ENCODE measurements around the gene POLR1A. TPM values are rescaled to one million over a fixed set of nuclear protein-coding genes. Genes with fewer than 3 reads are reported as not detected.
A peak's percentile ranks its signal among the peaks of the same experiment; 100 is the strongest.

POLR1A gene
- total RNA-seq, 1 donor from 2014 or later: 9.5 TPM

DNA sequence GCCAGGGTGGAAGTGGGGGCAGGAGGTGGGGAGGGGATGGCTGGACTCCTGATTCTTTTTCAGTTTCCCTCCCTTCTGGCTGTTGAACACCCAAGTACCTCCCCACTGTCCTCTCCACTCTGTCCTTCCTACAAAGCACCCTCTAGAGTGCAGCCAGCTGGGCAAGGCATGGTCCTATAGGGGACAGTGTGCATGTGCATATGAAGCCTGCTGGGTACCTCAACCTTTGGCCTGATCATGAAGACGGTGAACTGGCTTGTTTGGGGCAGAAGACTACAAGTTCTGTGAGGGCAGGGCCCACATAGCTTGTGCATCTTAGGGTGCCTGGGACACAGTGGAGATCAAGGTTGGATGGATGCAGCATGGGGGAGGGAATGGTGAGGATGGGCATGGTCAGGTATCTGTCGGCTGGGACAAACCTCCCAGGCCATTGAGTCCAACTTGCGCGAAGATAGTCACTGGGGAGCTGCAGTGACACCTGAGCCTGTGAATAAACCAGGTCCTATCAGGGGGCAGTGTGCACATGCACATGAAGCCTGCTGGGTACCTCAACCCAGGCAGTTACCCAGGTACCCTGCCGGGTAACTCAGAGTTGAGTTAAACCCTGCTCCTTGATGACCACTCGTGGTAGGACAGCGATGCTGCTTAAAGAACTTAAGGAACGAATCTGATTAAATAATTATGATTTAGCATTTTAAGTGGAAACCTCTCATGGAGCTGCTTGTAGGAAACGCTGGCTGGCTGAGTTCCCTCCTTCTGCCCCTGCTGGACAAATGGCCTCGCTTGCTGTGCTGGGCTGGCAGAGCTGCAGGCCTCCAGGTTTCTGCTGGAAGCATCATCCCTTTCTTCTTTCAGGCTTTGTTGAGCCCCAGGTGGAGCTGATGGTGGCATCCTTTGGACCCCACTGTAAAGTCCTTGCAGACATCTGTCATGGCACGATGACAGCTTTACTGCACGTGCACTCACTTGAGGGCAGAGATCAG, 84.0 kb downstream of the POLR1A start:
- no peak for DNase-seq

DNA sequence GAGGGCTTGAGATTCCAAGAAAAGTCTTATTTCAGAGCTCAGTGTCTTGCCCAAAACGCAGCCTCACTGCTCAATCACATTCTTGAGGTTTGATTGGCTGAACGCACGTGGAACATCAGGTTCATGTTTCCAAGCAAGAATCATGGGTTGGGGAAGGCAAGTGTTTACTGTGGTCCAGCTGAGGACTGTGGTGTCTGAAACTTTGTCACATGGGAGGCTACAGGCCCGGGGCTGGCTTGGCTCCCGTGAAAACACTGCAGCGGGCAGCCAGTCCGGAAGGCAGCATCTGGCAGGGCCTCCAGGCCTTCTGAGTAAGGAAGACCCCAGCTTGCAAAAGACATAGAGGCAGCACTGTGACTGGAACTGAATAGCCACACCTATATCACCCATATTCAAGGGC, 84.7 kb downstream of the POLR1A start:
- peak; percentile 40 for DNase-seq

DNA sequence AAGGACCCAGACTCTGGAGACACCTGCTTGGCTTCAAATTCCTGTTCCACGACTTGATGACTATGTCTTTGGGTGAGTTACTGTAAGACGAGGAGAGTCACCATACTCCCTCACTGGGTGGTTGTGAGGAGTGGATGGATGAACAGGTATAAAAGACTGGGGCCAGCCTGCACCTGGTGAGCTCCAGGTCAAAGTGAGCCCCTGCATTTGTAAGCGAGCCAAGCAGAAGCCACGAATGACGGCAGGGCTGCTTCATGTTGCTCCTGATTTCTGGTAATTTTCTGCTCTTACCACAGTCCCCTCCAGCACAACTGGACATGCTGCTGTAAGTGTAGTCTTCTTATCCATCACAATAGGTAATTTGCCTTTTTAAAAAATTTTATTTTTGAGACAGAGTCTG, 86.6 kb downstream of the POLR1A start:
- DNase-seq: no peak

DNA sequence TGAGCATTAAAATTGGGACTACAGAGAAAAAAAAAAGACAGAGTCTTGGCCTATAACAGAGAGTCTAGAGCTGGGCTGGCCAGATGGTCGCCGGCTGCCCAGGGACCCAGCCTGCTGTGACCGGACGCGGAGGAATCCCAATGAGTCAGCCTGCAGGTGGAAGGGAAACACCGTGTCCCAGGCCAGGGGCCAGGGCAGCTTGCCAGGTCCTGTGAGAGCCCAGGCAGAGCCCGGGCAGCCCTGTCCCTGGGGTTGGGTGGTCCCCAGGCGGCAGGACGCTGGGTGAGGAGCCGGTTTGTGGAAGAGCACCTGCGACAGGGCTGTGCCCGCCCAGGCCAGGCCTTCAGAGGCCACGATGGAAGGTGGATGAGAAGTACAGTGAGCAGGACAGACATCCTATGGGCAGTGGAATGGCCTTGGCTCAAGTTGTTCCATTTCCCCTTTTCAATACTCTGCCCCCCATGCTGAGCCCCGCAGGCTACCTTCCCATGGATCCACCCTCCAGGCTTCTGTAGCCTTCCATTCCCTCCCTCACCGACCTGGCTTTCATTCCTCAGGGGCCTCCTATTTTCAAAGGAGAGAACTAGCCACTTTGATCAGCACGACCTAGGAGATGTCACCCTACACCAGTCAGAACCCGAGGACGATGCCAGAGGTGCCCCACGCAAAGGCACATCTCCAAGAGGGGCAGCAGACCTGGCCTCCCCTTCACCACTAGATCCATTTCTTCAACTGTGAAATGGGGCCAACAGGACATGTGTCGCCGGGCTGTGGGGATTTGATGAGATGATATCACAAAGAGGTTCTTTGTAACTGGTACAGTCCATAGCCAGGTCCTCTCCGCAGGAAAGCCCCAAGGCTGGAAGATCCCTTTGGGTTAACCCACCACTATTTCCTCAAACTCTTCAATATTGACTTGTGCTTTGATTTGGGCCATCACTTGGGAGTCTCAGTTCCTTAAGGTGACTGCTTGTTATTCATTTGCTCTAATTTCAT, 87.5 kb downstream of the POLR1A start:
- DNase-seq: no peak

DNA sequence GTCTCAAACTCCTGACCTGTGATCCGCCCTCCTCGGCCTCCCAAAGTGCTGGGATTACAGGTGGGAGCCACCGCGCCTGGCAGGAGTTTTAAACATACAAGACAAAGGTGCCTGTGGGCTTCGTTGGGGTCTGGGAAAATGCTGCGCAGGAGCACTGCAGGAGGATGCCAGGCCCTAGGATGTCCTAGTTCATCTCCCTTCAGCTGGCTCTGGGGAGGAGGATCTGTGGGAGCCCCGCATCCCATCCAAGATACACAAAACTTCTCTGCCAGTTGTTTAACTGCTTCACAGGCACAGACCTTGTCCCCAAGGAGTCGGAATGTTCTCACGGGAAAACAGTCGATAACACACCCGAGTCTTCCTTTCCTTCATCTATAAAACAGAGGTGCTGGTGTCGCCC, 89.1 kb downstream of the POLR1A start:
- no peak for DNase-seq

DNA sequence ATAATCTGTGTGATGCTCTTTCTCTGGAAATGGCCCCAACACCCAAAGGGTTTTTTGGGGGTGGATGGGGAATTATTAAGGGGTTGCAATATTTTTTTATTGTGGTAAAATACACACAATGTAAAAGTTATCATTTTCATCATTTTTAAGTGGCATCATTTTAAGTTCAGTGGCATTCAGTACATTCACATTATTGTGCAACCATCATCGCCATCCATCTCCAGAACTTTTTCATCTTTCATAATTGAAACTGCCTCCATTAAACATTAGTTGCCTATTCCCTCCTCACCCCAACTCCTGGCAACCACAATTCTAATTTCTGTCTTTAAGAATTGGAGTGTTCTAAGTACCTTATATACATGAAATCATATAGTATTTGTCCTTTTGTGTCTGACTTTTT, 90.0 kb downstream of the POLR1A start:
- DNase-seq: no peak

DNA sequence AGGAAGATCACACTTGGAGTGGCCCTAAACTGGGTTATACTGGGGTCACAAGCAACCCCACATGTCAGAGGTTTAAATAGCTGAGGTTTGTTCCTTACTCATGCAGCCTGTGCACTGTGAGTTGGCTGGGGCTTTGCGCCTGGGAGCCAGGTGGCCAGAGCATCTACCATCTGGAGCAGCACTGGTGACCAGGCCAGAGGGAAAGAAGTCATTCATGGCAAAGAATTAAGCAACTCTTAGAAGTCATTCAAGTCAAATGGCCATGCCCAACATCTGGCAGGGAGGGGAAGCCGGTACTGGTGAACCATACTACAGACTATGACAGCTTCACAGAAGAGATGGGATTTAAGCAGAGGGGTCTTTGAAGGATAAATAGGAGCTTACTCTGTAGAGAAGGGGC, 90.7 kb downstream of the POLR1A start:
- no peak for DNase-seq

DNA sequence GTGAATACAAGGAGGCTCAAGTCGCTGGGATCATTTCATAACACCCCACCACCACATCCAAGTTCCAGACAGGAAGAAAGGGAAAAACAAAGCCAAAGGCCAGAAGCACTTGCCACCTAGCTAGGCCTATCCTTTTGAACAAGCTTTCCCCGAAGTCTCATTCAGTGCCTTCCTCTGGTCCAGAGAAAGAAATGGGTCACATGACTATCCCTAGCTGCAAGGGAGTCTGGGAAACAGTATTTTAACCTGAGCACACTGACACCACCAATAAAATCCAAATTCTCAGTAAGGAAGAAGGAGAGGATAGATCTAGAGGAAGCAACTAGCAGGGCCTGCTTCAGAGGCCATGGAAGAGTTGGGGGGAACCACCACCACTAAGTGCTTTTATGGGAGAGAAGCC, 91.2 kb downstream of the POLR1A start:
- DNase-seq: no peak

DNA sequence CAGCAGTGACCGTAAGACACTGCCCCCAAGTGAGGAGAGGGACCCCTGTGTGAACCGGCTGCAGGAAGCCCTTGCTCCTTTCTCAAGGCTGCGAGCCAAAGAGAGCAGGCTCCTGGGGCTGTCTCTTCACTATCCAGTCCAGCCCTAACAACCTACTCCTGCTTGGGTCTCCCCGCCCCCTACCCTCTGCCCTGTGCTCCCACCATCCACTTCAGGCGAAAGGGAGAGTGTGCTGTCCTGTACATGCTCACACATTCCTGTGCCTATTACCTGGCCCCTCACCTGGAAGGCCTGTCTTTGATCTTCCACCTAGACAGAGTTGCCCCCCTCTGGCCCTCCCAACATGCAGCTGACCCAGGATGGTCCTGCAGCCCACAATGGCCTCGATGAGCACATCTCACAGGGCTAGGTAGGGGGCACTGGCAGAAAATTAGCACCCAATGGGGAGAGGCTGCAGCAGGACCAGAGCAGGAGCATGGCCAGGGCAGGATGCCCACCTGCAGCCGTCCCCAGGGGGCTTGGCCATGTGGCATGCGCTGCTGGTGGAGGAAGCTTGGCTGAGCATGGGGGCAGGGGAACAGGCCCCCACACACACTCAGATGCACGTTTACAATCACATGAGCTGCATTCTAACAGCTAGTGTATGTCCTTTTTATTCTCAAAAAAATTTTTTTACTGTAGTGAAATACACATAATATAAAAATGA, 93.5 kb downstream of the POLR1A start:
- no peak for DNase-seq

DNA sequence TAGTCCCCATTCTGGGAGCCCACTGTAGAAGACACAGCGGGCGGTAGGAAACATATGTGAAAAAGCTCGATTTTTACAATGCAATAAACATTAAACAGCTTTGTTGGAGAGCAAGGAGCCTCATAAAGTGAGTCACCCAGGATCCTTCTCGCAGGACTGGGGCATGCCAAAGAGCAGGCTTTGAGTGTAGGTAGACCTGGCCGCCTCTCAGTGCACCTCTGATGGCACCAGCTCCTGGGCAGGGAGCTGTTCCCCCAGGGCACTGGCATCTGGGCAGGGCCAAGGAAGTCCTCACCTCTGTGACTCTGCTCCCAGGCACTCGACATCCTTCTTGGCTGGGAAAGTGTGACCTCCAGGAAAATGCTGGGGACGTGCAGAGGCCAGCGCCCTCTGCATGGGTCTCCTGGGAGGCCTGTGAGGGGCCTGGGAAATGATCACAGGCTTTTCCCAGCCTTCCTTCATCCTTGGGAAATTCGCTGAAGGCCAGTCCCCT, 94.2 kb downstream of the POLR1A start:
- no peak for DNase-seq

DNA sequence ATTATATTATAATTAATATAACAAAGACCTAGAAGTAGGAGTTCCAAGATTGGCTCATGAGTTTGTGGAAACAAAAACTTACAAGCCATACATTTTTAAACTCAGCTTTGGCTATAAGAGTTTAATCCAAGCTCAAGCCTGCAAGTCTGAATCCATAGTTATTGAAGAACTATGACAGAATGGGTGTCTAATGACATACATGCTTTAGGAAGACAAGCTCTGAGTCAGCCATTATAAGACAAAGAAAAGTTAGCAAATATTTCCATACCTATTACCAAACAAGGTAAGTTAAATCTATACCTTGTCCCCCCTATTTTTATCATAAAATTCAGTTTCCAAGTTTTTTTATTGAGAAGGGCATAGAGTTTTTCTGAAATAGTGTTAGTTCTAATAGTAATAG, 95.6 kb downstream of the POLR1A start:
- DNase-seq: no peak

DNA sequence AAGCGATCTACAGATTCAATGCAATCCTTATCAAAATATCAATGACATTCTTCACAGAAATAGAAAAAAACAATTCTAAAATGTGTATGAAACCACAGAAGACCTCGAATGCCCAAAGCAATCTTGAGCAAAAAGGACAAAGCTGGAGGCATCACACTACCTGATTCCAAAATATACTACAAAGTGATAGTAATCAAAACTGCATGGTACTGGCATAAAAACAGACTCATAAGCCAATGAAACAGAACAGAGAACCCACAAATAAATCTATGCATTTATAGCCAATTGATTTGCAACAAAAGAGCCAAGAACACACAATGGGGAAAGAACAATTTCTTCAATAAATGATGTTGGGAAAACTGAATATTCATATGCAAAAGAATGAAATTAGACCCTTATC, 99.2 kb downstream of the POLR1A start:
- no peak for DNase-seq

DNA sequence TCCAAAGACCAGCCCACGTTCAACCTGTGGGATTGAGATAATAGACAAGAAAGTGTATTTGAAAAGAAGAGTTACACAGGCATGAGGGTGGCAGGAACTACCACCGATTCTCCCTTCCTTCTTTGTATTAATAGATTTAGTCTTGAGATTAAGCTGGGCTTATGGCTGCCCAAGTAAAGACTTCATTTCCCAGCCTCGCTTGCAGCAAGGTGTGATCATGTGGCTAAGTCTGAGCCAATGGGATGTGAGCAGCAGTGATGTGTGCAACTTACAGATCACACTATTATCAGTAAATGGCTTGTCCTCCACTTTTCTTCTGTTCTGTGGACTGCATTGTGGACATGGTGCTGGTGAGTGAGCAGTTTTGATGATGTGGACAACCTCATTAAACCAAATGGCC, 101.7 kb downstream of the POLR1A start:
- no peak for DNase-seq

DNA sequence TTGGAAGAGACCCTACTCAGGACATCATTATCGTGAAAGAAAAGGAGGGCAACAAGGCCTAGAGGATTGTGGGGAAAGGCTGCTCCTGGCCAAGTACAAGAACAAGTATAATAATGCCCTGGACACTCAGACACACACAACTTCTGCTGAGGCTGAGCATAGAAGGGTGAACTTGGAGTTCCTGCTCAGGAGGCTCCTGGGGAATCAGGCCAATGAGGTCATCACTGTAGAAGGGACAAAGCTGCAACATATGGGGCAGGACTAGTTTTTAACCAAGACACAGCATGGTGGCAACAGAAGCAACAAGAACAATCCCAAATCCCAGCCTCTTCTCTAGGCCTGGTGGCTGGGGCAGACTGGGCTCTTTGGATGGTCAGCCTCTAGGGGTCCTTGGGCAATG, 102.6 kb downstream of the POLR1A start:
- DNase-seq: no peak

DNA sequence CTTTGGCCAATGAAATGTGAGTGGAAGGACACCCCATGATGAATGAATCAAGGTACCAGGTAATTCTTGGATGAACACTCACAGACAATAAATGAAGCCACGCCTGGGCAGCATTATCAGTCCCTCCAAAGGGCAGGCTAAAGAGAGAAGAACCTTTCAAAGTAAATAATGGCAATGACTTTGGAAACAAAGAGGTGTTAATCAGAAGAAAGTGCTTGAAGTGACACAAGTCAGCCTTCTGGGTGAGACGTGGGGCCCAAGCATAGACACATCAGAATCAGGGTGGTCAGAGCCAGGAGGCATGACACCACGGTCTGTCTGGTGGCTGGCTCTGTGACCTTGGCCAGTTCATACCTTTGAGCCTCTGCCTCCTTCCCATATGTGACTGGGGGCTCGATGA, 103.3 kb downstream of the POLR1A start:
- no peak for DNase-seq

DNA sequence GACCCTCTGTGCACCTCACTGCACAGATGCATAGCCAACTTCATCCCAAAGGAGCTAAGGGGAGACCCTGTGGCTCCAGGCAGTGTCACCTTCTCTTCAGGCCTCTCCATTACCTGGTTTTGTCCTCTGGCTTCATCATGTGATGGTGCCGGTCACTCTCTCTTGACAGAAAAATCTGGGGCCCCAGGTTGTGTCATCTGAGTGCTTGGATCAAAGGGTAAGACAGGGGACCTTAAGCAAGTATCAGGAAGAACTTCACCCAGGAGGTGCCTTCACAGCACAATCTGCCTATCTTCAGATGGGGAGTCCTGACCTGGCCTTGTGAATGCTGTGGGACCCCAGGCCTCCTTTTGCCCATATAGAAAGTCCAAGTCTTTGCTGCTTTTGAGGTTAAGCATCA, 104.4 kb downstream of the POLR1A start:
- no peak for DNase-seq

DNA sequence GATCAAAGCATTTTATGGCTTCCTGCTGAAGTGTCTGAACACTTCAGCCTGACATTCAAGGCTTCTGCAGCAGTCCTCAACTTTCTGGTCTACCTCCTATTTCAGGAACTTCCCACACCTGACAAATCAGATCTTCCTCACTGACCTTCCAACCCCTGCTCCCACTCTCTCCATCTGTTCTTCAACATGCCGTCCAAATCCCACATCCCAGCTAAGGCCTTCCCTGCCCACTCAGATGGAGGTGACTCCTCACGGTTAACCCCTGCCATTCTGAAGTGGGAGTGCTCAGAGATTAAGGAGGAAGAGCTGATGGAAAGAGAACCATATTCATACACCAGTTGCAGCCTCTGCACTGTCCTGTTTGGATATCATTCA, 104.8 kb downstream of the POLR1A start:
- DNase-seq: no peak

DNA sequence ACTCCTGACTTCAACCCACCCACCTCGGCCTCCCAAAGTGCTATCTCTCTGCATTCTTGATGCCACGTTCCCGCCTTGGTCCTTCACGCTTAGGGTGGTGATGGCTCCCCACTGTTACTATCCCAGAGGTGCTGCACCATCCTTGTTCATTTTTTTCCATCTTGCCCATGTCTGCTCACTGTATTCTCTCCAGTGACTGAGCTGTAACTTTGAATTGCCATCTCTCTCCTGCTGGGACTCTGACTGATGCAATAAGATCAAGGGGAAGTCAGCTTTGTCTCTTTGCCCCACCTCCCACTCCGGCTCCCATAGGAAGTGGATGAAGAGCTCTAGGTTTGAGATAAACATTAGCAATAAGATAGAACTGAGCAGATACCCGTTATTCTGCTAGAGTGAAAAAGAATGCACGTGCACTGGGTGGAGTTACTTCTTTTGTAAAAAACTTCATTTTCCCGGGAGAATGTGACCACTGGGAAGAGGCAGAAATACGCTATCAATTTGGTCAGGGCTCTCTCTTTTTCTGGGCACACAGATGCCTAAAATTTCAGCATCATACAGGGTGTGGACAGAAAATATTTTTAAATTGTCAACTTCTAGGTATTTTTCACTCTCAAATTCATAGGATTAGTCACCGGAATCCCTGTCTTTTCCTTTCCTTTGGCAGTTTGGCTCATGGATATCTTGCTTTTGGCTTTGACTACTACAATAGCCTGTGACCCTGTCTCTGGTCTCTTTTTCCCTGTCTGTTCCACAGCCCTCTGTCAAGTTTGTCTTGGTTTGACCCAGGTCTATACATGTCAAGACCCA, 105.4 kb downstream of the POLR1A start:
- DNase-seq: no peak

DNA sequence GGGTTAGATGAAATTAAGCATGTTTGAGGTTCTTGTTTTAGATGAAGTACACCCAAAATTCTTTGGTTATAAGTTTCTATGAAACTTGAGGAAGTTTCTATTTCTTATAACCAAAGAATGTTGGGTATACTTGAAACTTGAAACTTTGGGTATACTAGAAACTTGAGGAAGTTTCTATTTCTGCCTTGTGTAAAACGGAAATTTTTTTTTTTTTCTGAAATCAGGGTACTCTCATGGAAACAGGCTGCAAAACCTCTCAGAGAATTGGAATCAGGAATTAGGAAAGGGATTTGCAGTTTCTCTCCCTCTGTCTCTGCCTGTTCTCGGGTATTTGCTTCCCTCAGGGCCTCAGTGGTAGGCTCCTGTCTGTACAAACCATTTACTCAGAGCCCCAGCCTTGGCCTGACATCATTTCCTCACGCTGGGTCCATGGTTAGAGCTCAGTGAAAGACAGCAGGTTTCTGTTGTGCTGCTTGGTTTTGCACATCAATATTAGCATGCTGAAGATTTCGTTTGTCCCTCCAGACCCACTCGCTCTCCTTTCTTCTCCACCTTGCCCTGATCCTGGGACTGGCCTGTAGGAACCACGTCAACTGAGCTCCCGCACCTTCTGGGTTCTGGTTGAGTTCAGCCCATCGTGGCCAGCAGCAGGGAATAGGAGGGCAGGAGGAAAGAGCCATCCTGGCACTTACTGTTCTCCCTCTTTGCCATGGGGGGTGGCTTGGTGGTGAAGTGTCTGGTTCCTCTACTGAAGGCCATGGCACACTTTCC, 106.4 kb downstream of the POLR1A start:
- no peak for DNase-seq

All from occipital lobe (tissue), 2 donors.